ENCODE measurements around the gene ST6GALNAC6. TPM values are rescaled to one million over a fixed set of nuclear protein-coding genes. Genes with fewer than 3 reads are reported as not detected.

ST6GALNAC6 gene
- total and polyA plus RNA-seq, 10 donors: 29.0 to 118 (median 71.6) TPM

GRCh38 chr9:127880143-127880542 is 19.3 kb downstream of the ST6GALNAC6 start:
- peaks cover 0 to 23% (median 3%) of the 10 kb centered on the region in 6 donors for H3K36me3 ChIP-seq
- H3K4me3 ChIP-seq: no peak overlapping the region
- 59 to 70% (median 67%) methylated on average over 8 of the region's 8 CpGs for WGBS, 5 donors
- TF ChIP-seq POLR2AphosphoS5 (IDR thresholded peaks at IDR 0.05) (no peak), CTCF (IDR thresholded peaks at IDR 0.05 in 8 of 11, conservative IDR thresholded peaks at IDR 0.05 in 3 of 11) (no peak), POLR2A (IDR thresholded peaks at IDR 0.05) (no peak)
- H3K9me3 ChIP-seq: no peaks in the 10 kb centered on the region
- peaks cover 0 to 17% (median 4%) of the 10 kb centered on the region in 7 donors for H3K27me3 ChIP-seq (replicated peaks in 1 of 7)
- intact Hi-C loops (cut with DNase I; ENCODE audit: low total_unique reads): no loop called here
- no peak for DNase-seq
- H3K4me1 ChIP-seq: peaks cover 9 to 85% (median 53%) of the 10 kb centered on the region in 6 donors
- no peak overlapping the region for H3K27ac ChIP-seq

- H3K4me1 ChIP-seq: peaks cover 11 to 85% (median 56%) of the 10 kb centered on the region in 6 donors
- H3K27ac ChIP-seq: no peak overlapping the region
- no peaks in the 10 kb centered on the region for H3K9me3 ChIP-seq
- H3K4me3 ChIP-seq: no peak overlapping the region
- H3K27me3 ChIP-seq (replicated peaks in 1 of 7): peaks cover 0 to 17% (median 4%) of the 10 kb centered on the region in 7 donors
- intact Hi-C loops (cut with DNase I; ENCODE audit: low total_unique reads): no loop called here
- peaks cover 0 to 10% (median 0%) of the 10 kb centered on the region in 6 donors for H3K36me3 ChIP-seq
- WGBS, 5 donors: 59 to 65% (median 62%) methylated on average over 8 of the region's 8 CpGs
- DNase-seq: no peak
- no peak for TF ChIP-seq POLR2AphosphoS5 (IDR thresholded peaks at IDR 0.05)
- TF ChIP-seq POLR2A (IDR thresholded peaks at IDR 0.05): no peak
- no peak for TF ChIP-seq CTCF (IDR thresholded peaks at IDR 0.05 in 8 of 11, conservative IDR thresholded peaks at IDR 0.05 in 3 of 11)
These were observed 20.6 kb downstream of the ST6GALNAC6 start for GRCh38 chr9:127878652-127879390.

DNA sequence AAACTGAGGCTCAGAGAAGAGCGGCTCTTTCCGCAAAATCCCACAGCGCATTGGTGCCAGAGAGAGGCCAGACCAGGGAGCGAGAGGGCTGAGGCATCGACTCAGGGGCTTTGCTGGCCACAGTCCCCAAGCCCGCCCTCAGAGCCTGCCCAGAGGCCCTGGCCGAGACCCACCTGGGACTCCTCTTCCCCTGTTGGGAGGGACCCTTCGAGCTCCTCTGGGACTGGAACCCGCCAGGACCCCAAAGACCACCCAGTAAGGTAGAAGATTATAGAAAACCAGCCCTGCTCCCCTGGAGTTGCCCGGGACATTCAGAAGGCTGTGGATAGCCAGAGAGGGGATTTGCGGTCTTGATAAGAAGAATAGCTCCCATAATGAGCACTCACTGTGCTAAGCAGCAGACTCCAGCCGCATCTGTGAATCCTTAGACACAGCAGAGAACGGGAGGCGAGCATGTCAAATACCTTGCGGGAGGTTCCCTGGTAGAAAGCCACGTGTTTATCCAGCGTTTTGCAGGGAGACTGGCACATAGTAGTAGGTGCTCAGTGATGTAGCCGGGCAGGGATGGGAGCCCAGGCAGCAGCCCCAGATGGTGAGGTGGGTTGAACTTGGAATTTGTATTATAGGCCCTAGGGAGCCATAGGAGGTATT is 21.3 kb downstream of the ST6GALNAC6 start:
- Histone ChIP-seq H3K4me3 (peak overlapping the region in 7 of 8 donors; percentile 37 to 71 (median 42)), H3K27ac (peak overlapping the region in 7 of 8 donors; percentile 35 to 83 (median 79)), H3K36me3 (peaks cover 0 to 4% (median 0%) of the 10 kb centered on the region in 6 donors), H3K9me3 (no peaks in the 10 kb centered on the region), H3K27me3 (replicated peaks in 1 of 7) (peaks cover 0 to 17% (median 4%) of the 10 kb centered on the region in 7 donors), H3K4me1 (peaks cover 14 to 87% (median 59%) of the 10 kb centered on the region in 6 donors)
- 61 to 89% (median 76%) methylated on average over 12 to 18 of the region's 18 CpGs for WGBS, 5 donors
- no peak for DNase-seq
- TF ChIP-seq POLR2AphosphoS5 (IDR thresholded peaks at IDR 0.05) (no peak), POLR2A (IDR thresholded peaks at IDR 0.05) (no peak), CTCF (IDR thresholded peaks at IDR 0.05 in 8 of 11, conservative IDR thresholded peaks at IDR 0.05 in 3 of 11) (no peak)
- intact Hi-C loops (cut with DNase I; ENCODE audit: low total_unique reads): no loop called here

DNA sequence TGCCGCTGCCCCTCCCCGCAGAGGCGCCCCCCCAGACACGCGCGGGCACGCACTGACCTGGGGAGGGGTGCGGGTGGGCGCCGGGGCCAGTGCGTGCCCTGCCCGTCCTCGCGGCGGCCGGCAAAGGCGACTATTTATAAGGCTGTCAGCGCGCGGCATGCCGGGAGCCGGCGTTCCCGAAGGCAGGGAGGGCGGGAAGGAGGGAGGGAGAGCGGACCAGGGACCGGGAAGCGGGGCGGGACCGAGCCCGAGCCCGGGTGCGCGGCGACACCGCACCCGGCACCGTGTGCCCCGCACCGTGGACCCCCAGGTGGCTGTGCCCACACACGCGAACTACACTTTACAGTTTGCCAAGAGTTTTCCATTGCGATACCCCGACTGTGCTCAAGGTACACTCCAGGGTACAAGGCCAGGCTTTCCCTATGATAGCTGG is 21.8 kb downstream of the ST6GALNAC6 start, which contains the start of gene AK1:
AK1 (minus strand) TSS at position 110 of the 433 bp plus-strand sequence. CDS start 3,058 bp downstream, outside the sequence.
- H3K4me1 ChIP-seq: peaks cover 14 to 87% (median 56%) of the 10 kb centered on the region in 6 donors
- intact Hi-C loops (cut with DNase I; ENCODE audit: low total_unique reads): no loop called here

More for the DNA sequence above, 21.8 kb downstream of the ST6GALNAC6 start, which contains the start of gene AK1:
- WGBS, 5 donors: 3 to 6% (median 5%) methylated on average over 30 to 44 of the region's 44 CpGs; no CpG with 5 or more reads in 1 of the 5 donors
- peaks cover 0 to 17% (median 4%) of the 10 kb centered on the region in 7 donors for H3K27me3 ChIP-seq (replicated peaks in 1 of 7)
- peak; percentile 86 for DNase-seq
- peaks cover 0 to 7% (median 0%) of the 10 kb centered on the region in 6 donors for H3K36me3 ChIP-seq
- H3K27ac ChIP-seq: peak within 1 kb of the TSS; percentile 15 to 83 (median 78)
- no peaks in the 10 kb centered on the region for H3K9me3 ChIP-seq
- TF ChIP-seq CTCF (IDR thresholded peaks at IDR 0.05 in 8 of 11, conservative IDR thresholded peaks at IDR 0.05 in 3 of 11) (no peak), POLR2AphosphoS5 (IDR thresholded peaks at IDR 0.05) (peak; percentile 64 to 85 (median 85)), POLR2A (IDR thresholded peaks at IDR 0.05) (no peak)
- H3K4me3 ChIP-seq: peak within 1 kb of the TSS; percentile 37 to 71 (median 40)

All from spleen (tissue), 11 donors.